C4-2B (cell line): ENCODE results near the gene BTN2A1.

Experiments used
- CTCF ChIP-seq: fragments of 450-650 bp; conservative IDR thresholded peaks from 2 replicates; pipeline ENCODE4 v1.5.1; 2017; ENCODE audit warnings: mild to moderate bottlenecking
- ZFX ChIP-seq: fragments of 450-650 bp; IDR thresholded peaks from 2 replicates; pipeline ENCODE4 v1.6.1; 2017

- TF ChIP-seq CTCF (no peak), ZFX (no peak)
Observed at GRCh38 chr6:26412228-26412627, 45.5 kb upstream of the BTN2A1 start.
